Osteocyte (in vitro differentiated cells): ENCODE measurements around the gene QRICH2. TPM values are rescaled to one million over a fixed set of nuclear protein-coding genes. Genes with fewer than 3 reads are reported as not detected.

ENCODE experiments used
- DNase-seq: peaks from one replicate; pipeline ENCODE4 v3.0.0; 2021; ENCODE audit warnings: mixed read lengths; ENCODE audit not compliant: unreplicated experiment; ENCODE audit errors: extremely low spot score
- H3K27ac Mint-ChIP-seq: one replicate; pipeline ENCODE4 v1.8.0; 2021; ENCODE audit warnings: mild to moderate bottlenecking, mixed read lengths; ENCODE audit not compliant: unreplicated experiment
- H3K27me3 Mint-ChIP-seq: one replicate; pipeline ENCODE4 v1.8.0; 2021; ENCODE audit warnings: mixed read lengths; ENCODE audit not compliant: unreplicated experiment
- H3K36me3 Mint-ChIP-seq: one replicate; pipeline ENCODE4 v1.8.0; 2021; ENCODE audit warnings: mixed read lengths; ENCODE audit not compliant: unreplicated experiment
- H3K4me1 Mint-ChIP-seq: one replicate; pipeline ENCODE4 v1.8.0; 2021; ENCODE audit warnings: mixed read lengths; ENCODE audit not compliant: unreplicated experiment
- H3K4me3 Mint-ChIP-seq: one replicate; pipeline ENCODE4 v1.8.0; 2021; ENCODE audit warnings: mild to moderate bottlenecking, moderate library complexity, mixed read lengths; ENCODE audit not compliant: unreplicated experiment
- H3K9me3 Mint-ChIP-seq: one replicate; pipeline ENCODE4 v1.8.0; 2021; ENCODE audit warnings: mixed read lengths; ENCODE audit not compliant: unreplicated experiment
- CTCF ChIP-seq: fragments of 200-600 bp; sonication (generic); IDR thresholded peaks from 2 replicates; pipeline ENCODE4 v1.5.0; 2021; ENCODE audit warnings: antibody characterized with exemption, mild to moderate bottlenecking, moderate library complexity
- total RNA-seq: library from RNA; stranded (reverse); gene quantifications from 2 replicates; pipeline ENCODE4 v1.2.1, GENCODE V29; 2021

QRICH2 gene
- total RNA-seq, 1 donor from 2014 or later: 6.3 TPM

GRCh38 chr17:76267051-76267576, 41.0 kb downstream of the QRICH2 start:
- Mint-ChIP-seq H3K27me3 (no peaks in the 10 kb centered on the region), H3K27ac (peak overlapping the region; percentile 76), H3K9me3 (no peaks in the 10 kb centered on the region), H3K4me3 (peak overlapping the region; percentile 79), H3K36me3 (no peaks in the 10 kb centered on the region), H3K4me1 (peaks cover 34% of the 10 kb centered on the region)
- DNase-seq: no peak
- no peak for TF ChIP-seq CTCF

GRCh38 chr17:76266244-76266938, 41.7 kb downstream of the QRICH2 start:
- Mint-ChIP-seq H3K27ac (peak overlapping the region; percentile 76), H3K9me3 (no peaks in the 10 kb centered on the region), H3K4me1 (peaks cover 34% of the 10 kb centered on the region), H3K36me3 (no peaks in the 10 kb centered on the region), H3K4me3 (peak overlapping the region; percentile 79), H3K27me3 (no peaks in the 10 kb centered on the region)
- TF ChIP-seq CTCF: no peak
- DNase-seq: no peak

DNA sequence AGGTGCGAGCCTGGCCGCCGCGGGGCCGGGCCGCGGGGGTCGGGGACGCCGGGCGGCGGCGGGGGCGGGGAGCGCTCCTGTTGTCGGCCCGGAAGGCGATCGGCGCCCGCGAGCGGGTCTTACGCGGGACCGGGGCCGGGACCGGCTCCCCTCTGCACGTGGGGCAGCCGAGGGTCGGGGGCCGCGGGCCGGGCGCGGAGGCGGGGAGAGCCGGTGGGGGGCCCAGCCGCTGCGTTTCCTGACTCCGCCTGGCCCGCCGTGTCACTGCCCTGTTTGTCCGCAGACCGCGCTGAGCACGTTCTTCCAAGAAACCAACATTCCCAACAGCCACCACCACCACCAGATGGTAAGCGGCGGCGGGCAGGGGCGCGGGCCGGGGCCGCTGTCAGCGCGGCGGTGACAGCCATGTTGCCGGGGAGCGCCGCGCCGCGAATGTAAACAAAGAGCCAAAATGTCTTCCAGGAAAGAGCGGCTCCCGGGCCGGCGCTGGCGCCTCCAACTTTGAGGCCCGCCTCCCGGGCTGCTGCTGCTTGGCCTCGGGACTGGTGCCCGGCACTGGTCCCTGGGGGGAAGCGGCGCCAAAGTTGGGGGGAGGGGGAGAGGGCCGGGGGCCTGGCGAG, 42.3 kb downstream of the QRICH2 start:
- Mint-ChIP-seq H3K36me3 (no peaks in the 10 kb centered on the region), H3K9me3 (no peaks in the 10 kb centered on the region), H3K4me1 (peaks cover 34% of the 10 kb centered on the region), H3K4me3 (peak overlapping the region; percentile 79), H3K27me3 (no peaks in the 10 kb centered on the region), H3K27ac (peak overlapping the region; percentile 76)
- no peak for TF ChIP-seq CTCF
- no peak for DNase-seq

GRCh38 chr17:76264755-76265623, 43.1 kb downstream of the QRICH2 start, which contains the start of gene UBALD2:
TSS of gene UBALD2 (plus strand) at chr17:76265348. CDS start at chr17:76265506, 158 bp downstream.
- no peak for TF ChIP-seq CTCF
- no peaks in the 10 kb centered on the region for H3K9me3 Mint-ChIP-seq
- peak within 1 kb of the TSS; percentile 79 for H3K4me3 Mint-ChIP-seq
- no peaks in the 10 kb centered on the region for H3K27me3 Mint-ChIP-seq
- peaks cover 34% of the 10 kb centered on the region for H3K4me1 Mint-ChIP-seq
- no peaks in the 10 kb centered on the region for H3K36me3 Mint-ChIP-seq
- peak within 1 kb of the TSS; percentile 91 for H3K27ac Mint-ChIP-seq
- peak; percentile 100 for DNase-seq
